IPS DF 4.7 (cell line): ENCODE measurements around the gene TRPM8.

ENCODE experiments used
- DNase-seq: peaks from one replicate; pipeline ENCODE4 v3.0.0-alpha.2; 2013; ENCODE audit warnings: low spot score; ENCODE audit errors: extremely low read depth

TRPM8 gene

DNA sequence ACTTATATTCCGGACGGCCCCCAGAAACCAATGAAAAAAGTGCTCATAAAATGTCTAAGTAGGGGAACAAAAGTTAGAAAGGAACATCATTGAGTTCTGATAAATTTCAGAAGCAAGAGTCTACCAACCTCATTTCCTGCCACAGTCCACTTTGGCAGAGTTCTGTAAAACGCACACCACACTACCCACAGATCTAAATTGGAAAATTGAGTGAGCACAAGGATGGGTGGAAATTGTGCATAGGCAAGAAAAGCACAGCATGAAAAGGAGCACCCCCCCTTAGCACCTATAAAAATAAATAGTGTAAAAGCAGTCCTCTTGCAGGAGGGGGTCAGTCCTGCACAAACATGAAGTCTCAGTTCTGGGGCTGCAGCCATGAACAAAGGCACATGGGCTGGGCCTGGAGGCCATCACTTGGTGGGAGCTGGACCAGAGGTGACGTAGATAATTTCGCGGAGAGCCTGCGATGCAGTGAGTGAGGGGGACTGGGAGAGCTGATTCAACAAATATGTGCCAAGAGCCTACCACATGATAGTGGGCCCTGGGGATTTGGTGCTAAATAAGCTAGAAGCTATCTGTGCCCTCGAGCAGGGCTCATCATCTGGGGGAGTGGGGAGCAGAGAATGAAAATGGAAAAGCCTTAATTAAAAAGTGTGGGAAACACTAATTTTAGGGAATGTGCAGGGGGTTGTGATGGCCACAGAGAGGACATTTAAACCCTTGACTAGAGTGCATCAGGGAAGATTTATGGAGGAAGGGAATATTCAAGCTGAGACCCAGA is 84.4 kb downstream of the TRPM8 start:
- no peak for DNase-seq

DNA sequence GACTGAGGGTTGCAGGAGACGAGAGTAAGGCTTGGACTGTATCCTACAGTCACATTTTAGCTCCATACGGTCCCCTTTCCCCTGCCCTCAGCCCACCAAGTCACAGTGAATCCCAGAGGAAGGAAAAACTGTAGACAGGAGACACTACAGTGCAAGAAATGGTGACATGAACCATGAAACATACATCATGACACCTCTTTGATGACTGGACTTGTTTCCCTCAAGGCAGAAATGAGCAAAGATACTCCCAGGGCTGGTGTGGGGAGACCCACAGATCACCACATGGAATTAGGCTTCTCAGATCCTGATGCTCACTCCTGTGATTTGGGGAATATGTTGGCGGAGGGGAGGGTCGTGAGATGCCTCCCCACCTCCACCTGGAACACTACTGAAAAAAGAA is 85.1 kb downstream of the TRPM8 start:
- DNase-seq: no peak

DNA sequence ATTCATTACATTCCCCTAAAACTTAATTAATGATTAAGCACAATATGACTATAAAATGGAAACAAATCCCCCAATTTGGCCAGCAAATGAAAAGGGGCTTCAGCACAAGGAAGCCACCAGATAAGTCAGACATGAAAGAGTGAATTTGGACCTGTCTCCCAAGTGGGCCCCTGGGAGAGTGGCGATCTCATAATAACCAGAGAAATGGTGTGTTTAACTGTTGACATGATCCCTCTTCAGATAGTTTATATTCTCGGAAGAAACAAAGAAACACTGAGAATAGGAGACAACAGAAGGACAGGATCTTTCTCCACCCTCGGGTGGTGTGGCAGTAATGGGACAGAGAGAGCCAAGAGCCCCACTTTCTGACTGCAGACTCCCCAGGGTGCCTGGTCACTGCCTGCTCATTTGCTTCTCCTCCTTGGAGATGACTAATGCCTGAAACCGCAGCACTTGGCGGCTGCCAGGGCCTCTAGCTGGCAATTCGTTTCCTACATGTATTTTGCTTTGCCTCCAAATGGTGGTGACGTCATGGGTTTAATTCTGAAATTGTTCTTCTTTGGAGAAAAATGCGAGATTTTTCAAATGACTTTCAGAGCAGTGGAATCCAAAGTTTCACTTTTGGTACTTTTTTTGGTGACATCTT is 86.9 kb downstream of the TRPM8 start:
- DNase-seq: no peak

DNA sequence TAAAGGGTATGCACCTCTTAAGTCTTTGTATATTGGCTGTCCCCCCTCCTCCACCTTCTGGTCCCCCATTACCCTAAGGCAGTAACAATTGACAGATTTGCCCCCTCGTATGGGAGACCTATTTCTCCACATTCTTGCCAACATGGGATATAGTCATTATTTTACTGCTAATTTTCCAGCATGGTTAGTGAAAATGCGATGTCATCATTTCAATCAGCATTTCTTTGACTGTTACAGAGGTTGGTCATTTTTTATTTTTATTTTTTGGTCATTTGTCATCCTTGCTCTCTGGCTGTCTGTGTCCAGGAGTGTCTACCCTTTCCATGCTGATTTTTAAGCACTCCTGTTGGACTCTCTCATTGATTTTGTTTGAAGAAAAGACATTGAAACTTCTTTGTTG is 88.0 kb downstream of the TRPM8 start:
- no peak for DNase-seq

DNA sequence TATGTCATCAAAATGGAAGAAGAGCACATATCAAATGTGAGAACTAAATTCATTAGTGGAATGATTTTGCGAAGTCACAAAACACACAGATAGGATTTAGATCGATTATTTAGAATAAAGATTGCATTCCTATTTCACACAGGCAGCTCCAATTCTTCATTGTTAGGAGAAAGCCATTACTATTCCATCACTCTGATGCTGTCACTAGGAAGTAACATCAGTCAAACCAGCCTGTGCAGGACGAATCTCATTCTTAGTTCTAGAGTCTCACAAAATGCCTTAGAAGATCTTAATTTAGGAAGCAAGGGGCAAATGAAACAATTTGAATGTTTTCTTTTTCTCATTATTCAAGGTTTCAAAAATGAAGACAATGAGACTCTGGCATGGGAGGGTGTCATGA is 89.3 kb downstream of the TRPM8 start:
- DNase-seq: no peak

DNA sequence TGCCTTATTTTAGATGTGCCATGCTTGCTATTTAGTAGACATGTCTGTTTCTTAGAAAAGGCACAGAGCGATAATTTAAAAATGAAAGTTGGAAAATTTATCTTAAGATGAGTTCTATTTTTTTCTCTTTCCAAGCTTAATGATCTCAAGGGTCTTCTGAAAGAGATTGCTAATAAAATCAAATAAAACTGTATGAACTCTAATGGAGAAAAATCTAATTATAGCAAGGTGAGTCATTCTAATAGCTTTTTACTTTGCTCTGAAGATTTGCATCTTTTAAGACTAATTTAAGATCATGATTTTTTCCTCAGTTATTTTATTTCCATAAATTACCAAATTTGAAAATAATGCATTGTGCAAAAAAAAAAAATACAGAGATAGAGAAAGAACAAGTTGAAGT is 97.3 kb downstream of the TRPM8 start:
- no peak for DNase-seq

DNA sequence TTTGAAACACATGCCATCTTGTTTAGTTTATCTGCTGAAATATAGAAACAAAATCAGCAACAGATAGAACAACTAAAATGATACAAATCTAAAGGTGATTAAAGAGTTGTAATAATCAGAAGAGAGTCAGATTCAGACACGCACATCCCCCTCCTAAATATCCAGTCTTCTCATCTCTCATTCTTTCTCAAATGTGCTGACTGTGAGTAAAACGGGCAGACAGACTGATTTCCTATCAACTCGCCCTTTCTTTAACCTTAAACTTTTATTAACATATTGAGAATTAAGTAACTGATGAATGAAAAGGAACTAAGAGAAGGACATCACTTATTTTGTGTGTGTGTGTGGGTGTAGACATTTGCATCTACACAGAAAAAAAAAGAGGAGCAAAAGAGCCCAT is 98.7 kb downstream of the TRPM8 start:
- DNase-seq: no peak

DNA sequence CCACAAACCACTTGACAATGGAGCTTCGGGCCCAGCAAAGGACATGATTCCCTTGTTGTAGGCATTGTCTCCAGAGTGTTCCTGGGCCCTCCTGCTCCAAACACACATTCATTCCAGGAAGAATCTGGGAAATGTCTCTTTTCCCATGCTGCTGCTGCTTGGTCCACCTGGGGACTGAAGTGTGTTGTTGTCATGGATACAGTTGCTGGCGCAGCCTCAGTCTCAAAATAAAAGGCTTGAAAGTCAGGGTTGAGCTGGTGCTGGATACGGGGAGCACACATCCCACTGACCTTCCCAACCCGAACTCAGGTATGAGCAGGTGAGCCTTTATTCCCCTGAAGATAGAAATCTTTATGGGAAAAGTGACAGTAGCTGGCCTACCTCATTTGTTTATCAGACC is 102.7 kb downstream of the TRPM8 start:
- no peak for DNase-seq

DNA sequence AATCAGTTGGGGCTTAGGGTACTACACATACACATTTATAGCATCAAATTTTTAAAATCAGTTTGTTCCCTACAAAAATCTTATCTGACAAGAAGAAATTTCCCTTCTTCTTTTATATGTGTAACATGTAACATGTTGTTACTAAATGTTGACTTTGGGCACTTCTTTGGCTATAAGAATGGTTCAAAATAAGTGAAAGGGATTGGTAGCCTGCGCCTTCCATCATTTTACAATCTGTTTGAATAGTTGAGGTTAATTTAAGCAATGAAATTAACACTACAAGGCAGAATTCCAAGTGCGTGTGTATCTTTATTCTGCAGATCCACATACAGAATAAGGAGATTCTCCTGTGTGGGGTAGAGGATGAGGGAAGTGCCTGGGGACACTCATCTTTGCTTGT is 103.2 kb downstream of the TRPM8 start:
- DNase-seq: no peak

DNA sequence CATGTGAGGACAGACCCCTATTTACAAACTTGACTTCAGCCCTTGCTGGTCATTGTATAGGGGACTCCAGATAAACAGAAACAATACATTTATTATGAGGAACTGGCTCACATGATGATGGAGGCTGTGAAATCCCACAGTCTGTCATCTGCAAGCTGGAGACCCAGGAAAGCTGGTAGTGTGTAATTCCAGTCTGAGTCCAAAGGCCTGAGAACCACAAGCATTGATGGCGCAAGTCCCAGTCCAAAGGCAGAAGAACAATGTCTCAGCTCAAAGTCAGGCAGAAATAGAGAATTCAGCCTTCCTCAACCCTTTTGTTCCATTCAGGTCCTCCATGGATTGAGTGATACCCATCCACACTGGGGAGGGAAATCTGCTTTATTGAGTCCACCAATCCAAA is 105.3 kb downstream of the TRPM8 start:
- DNase-seq: no peak

DNA sequence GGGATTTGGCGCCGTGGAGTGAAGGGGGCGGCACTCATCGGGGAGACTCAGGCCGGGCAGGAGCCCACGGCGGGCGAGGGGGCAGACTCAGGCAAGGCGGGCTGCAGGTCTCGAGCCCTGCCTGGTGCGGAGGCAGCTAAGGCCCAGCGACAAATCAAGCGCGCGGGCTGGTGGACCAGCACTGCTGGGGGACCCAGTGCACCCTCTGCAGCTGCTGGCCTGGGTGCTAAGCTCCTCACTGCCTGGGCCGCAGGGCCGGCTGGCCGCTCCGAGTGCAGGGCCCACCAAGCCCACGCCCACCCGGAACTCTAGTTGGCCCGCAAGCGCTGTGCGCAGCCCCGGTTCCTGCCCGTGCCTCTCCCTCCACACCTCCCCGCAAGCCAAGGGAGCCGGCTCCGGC is 107.1 kb downstream of the TRPM8 start:
- DNase-seq: no peak

DNA sequence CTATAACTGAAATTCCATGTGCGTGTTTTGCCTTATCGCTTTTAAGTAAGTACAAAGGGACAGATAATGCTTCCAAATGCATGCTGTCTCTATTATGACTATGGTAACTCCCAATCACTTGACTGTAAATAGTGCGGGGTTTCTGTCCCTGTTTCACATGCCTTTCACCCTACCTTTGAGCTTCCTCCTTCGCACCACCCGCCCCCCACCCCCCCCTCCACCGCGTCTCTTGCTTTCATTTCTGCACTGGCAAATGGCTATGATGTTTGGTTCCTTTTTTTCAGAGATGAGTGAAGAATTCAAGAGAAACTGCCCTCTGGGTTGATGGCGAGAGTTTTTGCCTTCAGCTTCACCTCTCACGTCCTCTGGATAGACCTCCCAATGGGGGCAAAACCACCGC is 108.3 kb downstream of the TRPM8 start:
- no peak for DNase-seq

DNA sequence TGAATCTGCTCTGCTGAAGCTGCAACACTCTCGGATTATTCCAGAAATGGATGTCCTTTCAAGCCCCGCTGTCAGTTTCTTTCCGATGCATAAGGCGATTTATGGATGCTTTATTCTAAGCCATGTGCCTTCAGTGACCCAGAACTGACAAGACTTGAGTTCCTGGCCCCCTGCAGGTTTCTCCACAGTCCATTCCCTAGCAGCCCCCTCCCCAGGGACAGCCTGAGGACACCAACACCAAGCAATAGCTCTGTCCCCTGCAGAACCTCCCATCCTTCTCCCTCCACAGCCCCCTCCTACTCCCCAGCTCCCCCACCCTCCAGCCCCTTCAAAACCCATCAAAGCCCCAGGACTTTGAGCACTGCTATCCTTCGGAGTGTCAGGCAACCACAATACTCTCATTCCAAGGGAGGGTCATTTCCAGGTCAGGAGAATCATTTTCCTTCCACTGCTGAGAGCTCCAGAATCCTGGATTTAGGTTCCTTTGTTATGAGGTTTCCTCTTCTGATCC is 108.8 kb downstream of the TRPM8 start:
- DNase-seq: no peak

DNA sequence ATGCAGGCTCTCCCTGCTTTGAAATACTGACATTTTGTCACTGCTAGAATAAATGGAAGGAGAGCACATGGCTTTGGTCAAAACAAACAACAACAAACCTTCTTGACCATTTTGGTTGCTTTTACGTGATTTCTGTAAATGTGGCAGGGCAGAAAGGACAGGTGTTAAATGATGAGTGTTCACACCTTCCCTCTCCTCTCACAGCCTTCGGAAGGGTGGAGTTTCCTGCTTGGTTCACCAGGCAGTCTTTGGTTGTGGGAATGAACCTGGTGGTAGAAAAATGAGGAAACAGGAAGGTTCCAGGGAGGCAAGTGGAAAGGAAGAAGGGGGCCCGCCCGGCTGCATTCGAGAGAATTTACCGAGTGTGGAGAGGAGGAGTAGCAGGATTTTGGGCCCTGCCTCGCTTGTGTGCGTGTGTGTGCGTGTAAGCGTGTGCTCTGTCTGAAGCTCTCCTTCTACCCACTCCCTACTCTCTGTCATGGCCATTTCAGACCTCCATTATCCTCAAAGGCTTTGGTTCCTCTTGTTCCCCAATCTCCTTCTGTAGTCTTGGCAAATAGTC is 109.6 kb downstream of the TRPM8 start:
- DNase-seq: no peak

DNA sequence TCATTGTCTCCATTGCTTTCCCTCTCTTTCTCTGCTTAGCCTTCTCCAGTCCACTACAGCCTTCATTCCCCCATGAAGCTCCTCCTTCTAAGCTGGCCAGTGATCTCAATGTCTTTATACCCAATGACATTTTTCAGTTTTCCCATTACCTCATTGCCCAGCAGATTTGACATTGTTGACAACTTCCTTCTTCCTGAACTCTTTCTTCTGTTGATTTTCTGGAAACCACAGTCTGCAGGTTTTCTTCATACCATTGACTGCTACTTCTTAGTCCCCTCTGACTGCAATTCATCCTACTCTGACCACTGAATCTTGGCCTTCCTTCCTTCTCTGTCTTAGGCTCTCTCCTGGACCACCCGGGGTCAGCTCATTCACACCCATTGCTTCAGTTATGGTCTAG is 110.5 kb downstream of the TRPM8 start:
- DNase-seq: no peak

DNA sequence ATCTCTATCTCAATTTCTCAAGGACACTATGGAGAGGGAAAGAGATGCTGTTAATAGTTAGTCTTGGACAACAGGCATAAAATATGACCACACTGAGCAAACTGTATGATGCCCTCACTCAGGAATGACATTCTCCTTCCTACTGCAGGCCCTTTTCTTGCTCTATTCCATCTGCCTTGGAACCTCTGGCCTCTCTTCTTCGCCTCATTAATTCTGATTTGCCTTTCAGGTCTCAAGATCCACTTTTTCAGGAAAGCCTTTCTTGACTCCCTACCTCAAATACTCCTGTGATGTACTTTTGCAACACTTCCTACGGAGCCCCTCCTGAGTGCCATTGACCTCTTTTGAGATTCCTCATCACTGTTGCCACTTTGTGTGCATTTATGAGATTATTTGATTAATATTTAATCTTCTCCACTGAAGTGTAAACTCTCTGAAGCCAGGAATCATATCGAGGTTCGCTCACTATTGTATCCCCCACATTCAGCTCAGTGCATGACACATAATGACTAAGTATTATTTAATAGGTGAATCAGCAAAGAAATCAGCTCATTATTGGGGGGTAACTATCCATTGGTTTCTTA is 112.1 kb downstream of the TRPM8 start:
- DNase-seq: no peak

DNA sequence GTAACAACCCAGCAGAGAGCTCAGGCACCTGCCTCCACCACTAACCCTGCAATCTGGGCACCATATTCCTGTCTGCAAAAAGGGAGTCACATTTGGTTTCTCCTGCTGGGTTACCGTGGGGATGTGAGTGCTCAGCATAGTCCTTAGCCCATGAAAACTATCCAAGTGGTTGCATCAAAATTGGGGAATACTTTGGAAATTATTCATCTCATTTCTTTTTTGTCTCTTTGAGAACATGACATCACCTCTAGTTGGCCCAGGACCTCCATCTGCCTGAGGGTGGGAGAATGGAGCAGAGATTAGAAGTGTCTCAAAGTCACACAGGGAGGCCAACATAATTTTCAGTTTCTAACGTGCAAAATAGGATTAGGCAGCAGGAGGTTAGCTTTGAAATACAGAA is 114.0 kb downstream of the TRPM8 start:
- no peak for DNase-seq

DNA sequence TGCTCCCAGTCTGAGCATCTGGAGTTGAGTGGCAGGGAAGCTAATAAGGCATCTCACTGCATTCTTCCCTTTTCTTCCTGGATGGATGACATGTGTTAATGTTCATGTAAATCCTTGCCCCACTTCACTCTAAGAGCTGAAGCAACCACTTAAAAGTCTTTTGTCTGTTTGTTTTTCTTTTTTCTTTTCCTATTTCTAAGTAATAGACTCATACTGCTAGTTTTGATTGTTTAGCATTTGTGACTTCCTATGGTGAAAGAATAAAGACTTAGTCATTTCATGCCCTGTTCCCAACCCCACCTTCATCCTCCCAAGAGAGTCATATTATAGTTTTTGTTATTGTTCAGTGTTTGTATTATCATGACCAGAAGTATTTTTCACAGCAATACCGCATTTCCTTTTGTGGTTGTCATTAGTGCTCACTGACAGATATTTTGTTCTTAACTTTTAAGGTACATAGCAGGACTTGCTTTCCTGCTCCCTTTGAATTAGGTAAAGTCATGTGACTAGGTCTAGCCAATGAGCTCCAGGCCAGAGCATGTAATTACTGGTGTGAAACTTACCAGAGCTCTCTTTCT is 115.2 kb downstream of the TRPM8 start:
- no peak for DNase-seq

DNA sequence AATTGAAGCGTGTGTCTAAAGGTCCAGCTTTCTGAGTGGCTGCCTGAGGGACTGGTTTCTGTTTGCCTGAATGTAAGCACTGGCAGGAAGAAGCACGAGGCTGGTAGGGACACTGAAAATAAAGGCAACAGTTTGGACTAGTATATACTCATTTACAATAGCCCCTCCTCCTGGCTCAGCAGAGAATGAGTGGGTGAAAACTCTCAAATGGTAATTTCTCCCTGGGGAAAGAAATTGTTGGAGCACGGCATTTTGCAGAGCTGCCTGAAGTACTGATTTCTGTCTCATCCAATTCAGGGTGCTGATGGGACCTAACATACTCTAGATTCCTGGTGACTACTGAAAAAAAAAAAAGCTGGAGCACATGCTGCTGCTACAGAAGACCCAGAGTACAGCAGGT is 116.0 kb downstream of the TRPM8 start:
- DNase-seq: no peak

DNA sequence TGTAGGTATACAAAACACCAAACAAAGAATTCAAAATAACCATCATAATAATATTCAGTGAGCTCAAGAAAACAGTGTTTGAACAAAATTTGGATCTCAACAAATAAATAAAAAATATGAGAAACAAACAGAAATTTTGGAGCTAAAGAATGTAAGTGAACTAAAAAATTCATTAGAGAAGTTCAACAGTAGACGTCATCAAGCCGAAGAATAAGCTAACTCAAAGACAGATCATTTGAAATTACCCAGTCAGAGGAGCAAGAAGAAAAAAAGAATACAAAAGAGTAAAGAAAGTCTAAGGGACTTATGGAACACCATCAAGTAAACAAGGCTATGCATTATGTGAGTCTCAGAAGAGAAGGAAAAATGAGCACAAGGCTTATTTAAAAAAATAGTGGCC is 116.7 kb downstream of the TRPM8 start:
- DNase-seq: no peak

DNA sequence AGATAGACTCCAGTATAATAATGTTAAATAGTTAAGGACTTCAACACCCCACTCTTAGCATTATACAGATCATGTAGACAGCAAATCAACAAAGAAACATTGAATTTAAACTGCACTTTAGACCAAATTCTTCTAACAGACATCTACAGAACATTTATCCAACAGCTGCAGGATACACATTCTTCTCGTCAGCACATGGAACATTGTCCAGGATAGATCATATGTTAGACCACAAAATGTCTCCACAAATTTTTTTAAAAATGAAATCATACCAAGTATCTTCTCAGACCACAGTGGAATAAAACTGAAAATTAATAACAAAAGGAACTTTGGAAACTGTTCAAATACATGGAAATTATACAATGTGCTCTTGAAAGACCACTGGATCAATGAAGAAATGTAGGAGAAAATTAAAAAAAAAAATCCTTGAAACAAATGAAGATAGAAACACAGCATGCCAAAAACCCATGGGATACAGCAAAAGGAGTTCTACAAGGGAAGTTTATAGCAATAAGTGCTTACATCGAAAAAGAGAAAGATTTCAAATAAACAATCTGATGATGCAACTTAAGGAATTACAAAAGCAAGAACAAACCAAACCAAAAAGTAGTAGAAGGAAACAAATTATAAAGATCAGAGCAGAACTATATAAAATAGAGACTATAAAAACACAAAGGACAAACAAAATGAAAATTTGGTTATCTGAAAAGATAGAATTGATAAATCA is 121.1 kb downstream of the TRPM8 start:
- no peak for DNase-seq
